ENCODE data around the gene KHSRP.

Gene KHSRP

GRCh38 chr19:6372594-6373095 is 52.0 kb downstream of the KHSRP start, which contains the start of gene ALKBH7:
Gene ALKBH7 (plus strand): TSS chr19:6372794. CDS start chr19:6372821, 27 bp downstream.
- TF ChIP-seq MAX (IDR thresholded peaks at IDR 0.05; ENCODE audit: low read depth, low read length) (no peak), MYC (IDR thresholded peaks at IDR 0.05; ENCODE audit: low read depth, low read length) (no peak), POLR2A (IDR thresholded peaks at IDR 0.05; ENCODE audit: extremely low read depth, insufficient read length) (peak; percentile 38), CTCF (IDR thresholded peaks at IDR 0.05; ENCODE audit: low read depth, low read length) (no peak)

GRCh38 chr19:6364353-6364752 is 60.3 kb downstream of the KHSRP start:
- DNase-seq (ENCODE audit: low read depth) = no peak
- no peak overlapping the region for H3K4me3 ChIP-seq (ENCODE audit: low read depth, low read length)
- TF ChIP-seq POLR2A (IDR thresholded peaks at IDR 0.05; ENCODE audit: extremely low read depth, insufficient read length) = no peak
- no peak for TF ChIP-seq CTCF (IDR thresholded peaks at IDR 0.05; ENCODE audit: low read depth, low read length)
- no peak for TF ChIP-seq MAX (IDR thresholded peaks at IDR 0.05; ENCODE audit: low read depth, low read length)
- no peak for TF ChIP-seq MYC (IDR thresholded peaks at IDR 0.05; ENCODE audit: low read depth, low read length)

More at GRCh38 chr19:6372594-6373095, 52.0 kb downstream of the KHSRP start, which contains the start of gene ALKBH7:
- H3K4me3 ChIP-seq (ENCODE audit: low read depth, low read length) = peak within 1 kb of the TSS; percentile 57
- DNase-seq (ENCODE audit: low read depth) = peak; percentile 98
